Ectodermal cell (in vitro differentiated cells): ENCODE measurements around the gene ARHGDIB.
A peak's percentile ranks its signal among the peaks of the same experiment; 100 is the strongest.

Experiments
- H3K27ac ChIP-seq: 2 replicates; pipeline ENCODE4 v1.7.0; 2013; ENCODE audit warnings: mild to moderate bottlenecking, low read depth, low read length; ENCODE audit not compliant: insufficient read depth, poor library complexity, severe bottlenecking
- H3K27me3 ChIP-seq: 2 replicates; pipeline ENCODE4 v1.7.0; 2013; ENCODE audit warnings: mild to moderate bottlenecking, low read length; ENCODE audit not compliant: insufficient read depth, control insufficient read depth, poor library complexity, severe bottlenecking
- H3K36me3 ChIP-seq: one replicate; pipeline ENCODE4 v1.7.0; 2013; ENCODE audit warnings: low read length; ENCODE audit not compliant: control insufficient read depth, insufficient read depth
- H3K4me1 ChIP-seq: one replicate; pipeline ENCODE4 v1.7.0; 2013; ENCODE audit warnings: low read length; ENCODE audit not compliant: control insufficient read depth, insufficient read depth
- H3K4me3 ChIP-seq: 2 replicates; pipeline ENCODE4 v1.7.0; 2013; ENCODE audit warnings: low read depth, low read length, control low read depth; ENCODE audit not compliant: insufficient read depth
- H3K9me3 ChIP-seq: 2 replicates; pipeline ENCODE4 v1.7.0; 2013; ENCODE audit warnings: mild to moderate bottlenecking, low read length, moderate library complexity; ENCODE audit not compliant: control insufficient read depth
- WGBS, 2 experiments: methylation state at CpG; one replicate each; pipeline ENCODE4 v1.1.7; 2013; ENCODE audit warnings: missing lambda C conversion rate in 2 of 2; 5-methylcytosine and 5-hydroxymethylcytosine counted together

The ARHGDIB gene

DNA sequence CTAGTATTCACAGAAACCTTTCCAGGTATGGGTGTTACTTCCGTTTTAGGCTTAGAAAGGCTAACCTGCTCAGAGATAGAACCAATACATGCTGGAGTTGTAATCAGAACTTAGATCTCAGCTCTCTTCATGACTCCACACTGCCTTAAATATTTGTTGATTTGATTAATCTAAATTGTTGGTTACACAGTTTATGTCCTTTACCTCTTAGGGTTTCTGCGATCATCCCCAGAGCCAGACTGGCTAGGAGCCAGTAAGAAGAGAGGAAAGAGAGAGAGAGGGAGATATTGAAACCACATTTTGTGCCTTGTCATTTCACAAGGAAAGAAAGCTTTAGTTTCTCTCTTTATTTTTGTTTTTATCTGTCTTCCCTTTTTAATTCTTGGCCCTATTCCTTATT lies 58.9 kb downstream of the ARHGDIB start:
- no peaks in the 10 kb centered on the region for H3K27me3 ChIP-seq
- H3K9me3 ChIP-seq: no peaks in the 10 kb centered on the region
- no peaks in the 10 kb centered on the region for H3K36me3 ChIP-seq
- H3K4me1 ChIP-seq: no peaks in the 10 kb centered on the region
- no peak overlapping the region for H3K4me3 ChIP-seq
- WGBS, 2 experiments: 96 to 100% methylated on average over 2 of the region's 2 CpGs
- no peak overlapping the region for H3K27ac ChIP-seq

DNA sequence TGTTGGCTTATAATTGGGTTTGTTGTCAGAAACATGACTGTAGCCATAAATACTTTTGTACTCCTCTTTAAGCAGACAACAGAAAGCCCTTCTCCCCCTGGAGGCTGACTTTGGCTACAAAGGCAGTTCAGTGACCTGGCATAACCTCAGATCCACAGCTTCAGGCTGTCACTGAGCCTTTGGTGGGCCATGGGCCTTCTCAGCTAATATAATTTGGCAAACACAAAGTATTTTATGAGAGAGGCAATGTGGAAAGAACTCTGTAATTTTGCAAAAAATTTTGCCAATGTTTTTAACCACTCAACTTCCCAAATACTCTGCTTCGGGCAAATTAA lies 60.2 kb downstream of the ARHGDIB start:
- WGBS, 2 experiments: 97 to 100% methylated on average over 1 of the region's 1 CpG
- no peaks in the 10 kb centered on the region for H3K9me3 ChIP-seq
- H3K4me1 ChIP-seq: no peaks in the 10 kb centered on the region
- no peaks in the 10 kb centered on the region for H3K36me3 ChIP-seq
- no peak overlapping the region for H3K27ac ChIP-seq
- no peak overlapping the region for H3K4me3 ChIP-seq
- no peaks in the 10 kb centered on the region for H3K27me3 ChIP-seq

DNA sequence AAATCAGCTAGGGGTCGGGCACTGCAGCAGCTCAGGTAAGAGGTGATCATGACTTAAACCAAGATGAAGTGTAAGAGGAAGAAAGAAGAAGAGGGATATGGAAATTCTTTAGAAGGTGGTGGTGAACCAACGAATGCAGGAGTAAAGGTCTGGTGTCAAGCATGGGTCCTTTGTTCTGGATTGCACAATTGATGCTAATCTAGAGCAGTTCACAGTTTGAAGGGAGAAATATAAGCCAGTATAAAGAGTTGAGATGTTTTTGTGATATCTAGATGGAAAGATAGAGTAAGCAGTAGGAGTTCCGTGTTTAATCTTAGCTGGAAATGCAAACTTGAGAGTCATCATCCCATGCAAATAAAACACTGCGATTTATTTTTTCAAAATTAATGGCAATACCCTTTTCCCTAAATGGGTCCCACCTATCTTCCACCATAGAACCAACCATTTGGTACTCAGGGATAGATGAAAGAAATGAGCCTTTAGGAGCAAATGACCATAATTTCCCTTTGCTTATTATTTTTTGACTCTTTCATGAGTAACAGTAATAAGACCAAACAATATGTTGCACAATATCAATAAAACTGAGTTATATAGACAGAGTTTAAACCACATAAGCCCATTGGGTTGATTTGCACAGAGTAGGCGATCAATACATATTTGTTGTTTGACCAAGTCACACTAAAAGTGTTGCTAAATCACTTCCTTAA lies 60.7 kb downstream of the ARHGDIB start:
- Histone ChIP-seq H3K27me3 (no peaks in the 10 kb centered on the region), H3K4me1 (no peaks in the 10 kb centered on the region), H3K27ac (no peak overlapping the region), H3K9me3 (no peaks in the 10 kb centered on the region), H3K36me3 (no peaks in the 10 kb centered on the region), H3K4me3 (no peak overlapping the region)
- 94% methylated on average over 5 of the region's 5 CpGs for WGBS, 2 experiments

DNA sequence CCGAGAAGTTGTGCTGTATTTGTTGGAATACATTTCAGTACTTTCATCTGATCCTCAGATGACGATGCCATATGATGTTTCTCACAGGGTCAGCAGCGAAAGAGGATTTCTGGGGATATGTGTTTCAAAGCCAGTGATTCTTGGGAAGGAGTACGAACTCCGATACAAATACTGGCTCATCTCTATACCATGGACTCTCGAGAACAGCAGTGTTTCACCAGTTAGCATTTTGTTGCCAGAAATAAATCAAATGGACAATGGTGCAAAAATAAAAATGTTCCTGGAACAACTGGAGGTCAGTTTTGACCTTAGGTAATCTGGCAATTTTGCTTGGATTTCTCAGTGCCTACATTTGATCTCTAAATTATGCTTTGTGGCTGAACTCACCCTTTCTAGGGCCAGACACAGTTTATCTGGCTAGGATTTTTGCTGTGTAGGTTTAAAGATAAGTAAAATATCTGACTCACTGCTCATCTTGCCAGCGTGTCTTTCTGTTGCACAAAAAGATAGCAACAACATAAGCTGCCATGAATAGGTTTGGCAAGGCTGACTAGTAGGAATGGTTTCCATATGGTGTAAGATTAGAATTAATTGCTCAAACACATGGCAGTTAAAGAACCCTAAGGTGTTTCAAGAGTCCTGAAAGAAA lies 64.8 kb downstream of the ARHGDIB start:
- Histone ChIP-seq H3K27ac (peak overlapping the region; percentile 26), H3K27me3 (no peaks in the 10 kb centered on the region)
- WGBS, 2 experiments: 93 to 98% methylated on average over 7 of the region's 7 CpGs

DNA sequence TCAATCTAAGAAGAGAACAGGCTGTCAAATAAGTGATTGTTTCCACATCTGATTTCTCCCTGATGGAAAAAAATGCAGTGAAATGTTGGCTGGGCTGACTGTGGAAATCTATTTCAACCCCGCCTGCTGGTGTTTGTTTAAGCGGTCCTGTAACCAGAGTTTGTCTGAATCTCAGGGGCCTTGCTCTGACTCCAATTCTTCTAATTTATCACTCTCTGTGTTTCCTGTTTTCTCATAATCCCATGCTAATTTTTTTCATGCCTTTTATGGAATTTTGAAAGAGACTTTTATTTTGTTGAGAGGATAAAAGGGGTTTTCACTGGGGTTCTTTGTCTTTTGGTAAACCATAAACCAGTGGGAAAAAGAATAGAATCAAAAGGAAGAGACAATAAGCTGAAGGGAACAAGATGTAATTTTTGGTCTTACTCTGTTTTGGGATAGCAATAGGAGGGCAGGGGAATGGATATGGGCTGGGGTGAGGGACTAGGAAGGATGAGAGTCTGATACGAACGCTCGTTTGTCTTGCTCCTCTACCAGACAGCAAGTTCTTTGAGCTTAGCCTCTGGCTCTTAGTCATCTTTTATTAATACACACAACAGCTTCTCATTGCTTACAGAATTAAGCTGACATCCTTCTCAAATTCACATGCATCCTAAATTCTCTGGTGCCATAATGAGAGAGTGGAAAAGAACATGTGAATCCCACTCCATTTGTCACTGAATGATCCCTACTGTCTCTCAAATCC lies 67.7 kb downstream of the ARHGDIB start:
- Histone ChIP-seq H3K36me3 (no peaks in the 10 kb centered on the region), H3K9me3 (no peaks in the 10 kb centered on the region), H3K27me3 (no peaks in the 10 kb centered on the region), H3K4me3 (no peak overlapping the region), H3K27ac (peak overlapping the region; percentile 3), H3K4me1 (peaks cover 4% of the 10 kb centered on the region)
- 82 to 91% methylated on average over 5 of the region's 5 CpGs for WGBS, 2 experiments

More for the DNA sequence above, 64.8 kb downstream of the ARHGDIB start:
- H3K4me3 ChIP-seq: no peak overlapping the region
- no peaks in the 10 kb centered on the region for H3K36me3 ChIP-seq
- no peaks in the 10 kb centered on the region for H3K4me1 ChIP-seq
- H3K9me3 ChIP-seq: no peaks in the 10 kb centered on the region

DNA sequence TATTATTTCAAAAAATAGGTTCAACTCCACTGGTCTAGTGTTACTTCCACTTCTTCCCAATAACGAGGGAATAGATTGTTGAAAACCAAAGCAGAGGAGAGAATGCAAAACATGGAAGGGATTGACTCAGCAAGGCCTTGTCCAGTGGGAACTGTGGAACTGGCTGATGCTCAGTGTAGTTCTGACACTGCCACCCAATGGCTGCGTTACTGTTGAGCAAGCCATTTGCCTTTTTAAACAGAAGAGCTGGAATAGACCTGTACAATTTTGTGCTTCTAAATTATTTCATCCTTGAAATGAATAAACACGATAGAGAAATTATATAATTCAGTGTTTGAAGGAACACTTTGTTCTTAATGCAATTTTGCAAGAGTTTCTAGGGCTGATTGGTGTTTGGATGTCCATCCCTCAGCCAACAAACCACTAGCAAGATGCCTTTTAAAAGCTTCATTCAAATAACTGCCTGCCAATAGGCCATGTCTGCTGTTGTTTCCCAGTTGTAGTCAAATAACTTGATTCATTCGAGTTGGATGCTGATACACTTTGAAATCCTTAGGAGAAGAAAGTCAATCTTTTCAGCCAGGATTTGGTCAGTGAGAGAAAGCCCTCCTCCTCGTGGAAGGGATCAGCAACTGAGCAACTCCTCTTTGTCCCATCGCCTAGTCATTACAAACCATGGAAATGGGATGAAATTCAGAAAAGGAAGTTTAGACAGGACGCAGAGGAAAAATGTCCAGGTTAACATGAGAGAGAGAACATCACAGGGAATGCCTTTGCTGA lies 68.5 kb downstream of the ARHGDIB start:
- Histone ChIP-seq H3K36me3 (no peaks in the 10 kb centered on the region), H3K27me3 (no peaks in the 10 kb centered on the region), H3K9me3 (no peaks in the 10 kb centered on the region), H3K4me1 (peaks cover 4% of the 10 kb centered on the region), H3K27ac (peak overlapping the region; percentile 3), H3K4me3 (no peak overlapping the region)
- 85 to 88% methylated on average over 7 of the region's 7 CpGs for WGBS, 2 experiments
